K562 (cell line): ENCODE data around the gene ANKH.

ENCODE experiments used
- ZBTB1 ChIP-seq: sonication (generic); formaldehyde crosslinking; IDR thresholded peaks from 2 replicates; pipeline ENCODE4 v1.8.1; 2023; ENCODE audit warnings: missing genetic modification reagents, low read depth, mild to moderate bottlenecking, borderline replicate concordance
- TF ChIP-seq, protein P1 (sequence below): sonication (generic); formaldehyde crosslinking; IDR thresholded peaks from 2 replicates; pipeline ENCODE4 v1.8.1; 2023; ENCODE audit warnings: mild to moderate bottlenecking, missing genetic modification reagents, moderate library complexity

DNA sequence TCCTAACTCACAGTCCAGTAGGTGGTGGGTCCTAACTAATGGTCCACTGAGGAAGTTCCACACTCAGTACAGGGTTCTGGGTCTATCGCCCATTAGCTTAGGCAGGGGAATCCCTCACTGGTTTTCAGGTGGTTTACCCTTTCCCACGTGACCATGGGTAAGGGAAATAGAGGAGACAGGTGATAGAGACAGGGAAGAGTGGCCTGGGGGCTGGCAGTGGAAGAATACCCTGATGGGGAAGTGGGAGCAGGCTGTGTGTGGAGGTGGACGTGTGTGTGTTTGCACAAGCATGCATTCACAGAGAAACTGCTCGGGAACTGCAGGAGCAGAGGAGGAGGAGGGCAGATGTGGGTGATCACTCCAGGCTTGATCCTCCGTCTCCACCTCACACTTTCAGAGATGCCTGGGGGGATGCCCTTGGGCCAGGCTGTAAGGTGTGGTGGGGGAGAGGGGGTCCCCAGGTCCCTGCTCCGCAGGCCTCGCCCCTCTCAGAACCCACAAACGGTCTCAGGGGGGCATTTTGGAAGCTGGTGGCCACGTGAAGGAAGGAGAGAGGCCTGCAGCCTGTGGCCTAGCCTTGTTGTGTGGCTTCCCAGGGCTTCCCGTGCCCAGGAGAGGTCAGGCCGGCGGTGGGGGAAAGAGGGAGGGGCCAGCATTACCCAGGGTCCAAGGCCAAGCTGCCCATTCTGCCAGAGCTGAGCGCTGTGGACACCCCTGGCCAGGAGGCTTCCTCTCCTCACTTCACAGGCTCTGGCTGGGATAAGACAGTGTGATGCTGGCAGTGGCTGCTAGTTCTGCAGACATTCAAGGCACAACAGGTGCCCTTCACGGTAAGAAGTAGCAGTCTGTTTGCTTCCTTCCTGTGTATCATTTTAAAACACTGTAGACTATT, 127.0 kb downstream of the ANKH start:
- TF ChIP-seq, protein P1, sequence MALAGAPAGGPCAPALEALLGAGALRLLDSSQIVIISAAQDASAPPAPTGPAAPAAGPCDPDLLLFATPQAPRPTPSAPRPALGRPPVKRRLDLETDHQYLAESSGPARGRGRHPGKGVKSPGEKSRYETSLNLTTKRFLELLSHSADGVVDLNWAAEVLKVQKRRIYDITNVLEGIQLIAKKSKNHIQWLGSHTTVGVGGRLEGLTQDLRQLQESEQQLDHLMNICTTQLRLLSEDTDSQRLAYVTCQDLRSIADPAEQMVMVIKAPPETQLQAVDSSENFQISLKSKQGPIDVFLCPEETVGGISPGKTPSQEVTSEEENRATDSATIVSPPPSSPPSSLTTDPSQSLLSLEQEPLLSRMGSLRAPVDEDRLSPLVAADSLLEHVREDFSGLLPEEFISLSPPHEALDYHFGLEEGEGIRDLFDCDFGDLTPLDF, result no peak
- no peak for TF ChIP-seq ZBTB1 (CRISPR knock-in tag)
